ENCODE measurements around the gene FAR2. TPM values are rescaled to one million over a fixed set of nuclear protein-coding genes. Genes with fewer than 3 reads are reported as not detected.

The FAR2 gene
- total RNA-seq, 6 experiments from 2014 or later, result 0.17 to 14.0 (median 8.5) TPM

DNA sequence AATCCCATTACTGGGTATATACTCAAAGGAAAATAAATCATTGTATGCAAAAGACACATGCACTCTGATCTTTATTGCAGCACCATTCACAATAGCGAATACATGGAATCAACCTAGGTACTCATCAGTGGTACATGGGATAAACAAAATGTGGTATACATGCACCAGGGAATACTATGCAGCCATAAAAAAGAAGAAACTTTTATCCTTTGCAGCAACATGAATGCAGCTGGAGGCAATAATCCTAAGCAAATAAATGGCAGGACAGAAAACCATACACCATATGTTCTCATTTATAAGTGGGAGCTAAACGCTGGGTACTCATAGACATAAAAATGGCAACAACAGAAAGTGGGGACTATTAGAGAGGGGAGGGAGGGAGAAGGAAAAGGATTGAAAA is 216.0 kb downstream of the FAR2 start:
- Mint-ChIP-seq H3K27me3 (ENCODE audit: insufficient read depth) (no peaks in the 10 kb centered on the region), H3K9me3 (no peaks in the 10 kb centered on the region), H3K27ac (no peak overlapping the region), H3K4me3 (no peak overlapping the region), H3K36me3 (ENCODE audit: low read depth) (peaks cover 29% of the 10 kb centered on the region), H3K4me1 (ENCODE audit: low read depth) (no peaks in the 10 kb centered on the region)
- TF ChIP-seq, protein P1, sequence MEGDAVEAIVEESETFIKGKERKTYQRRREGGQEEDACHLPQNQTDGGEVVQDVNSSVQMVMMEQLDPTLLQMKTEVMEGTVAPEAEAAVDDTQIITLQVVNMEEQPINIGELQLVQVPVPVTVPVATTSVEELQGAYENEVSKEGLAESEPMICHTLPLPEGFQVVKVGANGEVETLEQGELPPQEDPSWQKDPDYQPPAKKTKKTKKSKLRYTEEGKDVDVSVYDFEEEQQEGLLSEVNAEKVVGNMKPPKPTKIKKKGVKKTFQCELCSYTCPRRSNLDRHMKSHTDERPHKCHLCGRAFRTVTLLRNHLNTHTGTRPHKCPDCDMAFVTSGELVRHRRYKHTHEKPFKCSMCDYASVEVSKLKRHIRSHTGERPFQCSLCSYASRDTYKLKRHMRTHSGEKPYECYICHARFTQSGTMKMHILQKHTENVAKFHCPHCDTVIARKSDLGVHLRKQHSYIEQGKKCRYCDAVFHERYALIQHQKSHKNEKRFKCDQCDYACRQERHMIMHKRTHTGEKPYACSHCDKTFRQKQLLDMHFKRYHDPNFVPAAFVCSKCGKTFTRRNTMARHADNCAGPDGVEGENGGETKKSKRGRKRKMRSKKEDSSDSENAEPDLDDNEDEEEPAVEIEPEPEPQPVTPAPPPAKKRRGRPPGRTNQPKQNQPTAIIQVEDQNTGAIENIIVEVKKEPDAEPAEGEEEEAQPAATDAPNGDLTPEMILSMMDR (IDR thresholded peaks at IDR 0.05), result no peak
- DNase-seq, result no peak

DNA sequence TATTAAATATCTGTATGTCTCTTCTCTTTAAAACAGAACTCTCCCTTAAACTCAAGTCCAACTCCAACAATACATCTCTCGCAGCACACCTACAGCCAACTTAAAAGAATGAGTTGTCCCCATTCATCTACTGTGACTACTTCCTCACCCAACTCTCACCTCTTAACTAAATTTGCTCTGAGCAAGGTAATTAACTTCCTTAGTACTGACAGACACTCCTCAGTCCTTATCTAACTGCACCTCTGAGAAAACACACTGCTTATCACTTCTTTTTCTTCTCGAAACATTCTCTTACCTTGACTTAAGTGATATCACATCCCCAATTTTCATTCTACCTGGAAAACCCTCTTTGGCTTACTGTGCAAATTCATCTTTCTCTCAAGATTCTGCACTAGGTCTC is 224.9 kb downstream of the FAR2 start:
- H3K4me1 Mint-ChIP-seq (ENCODE audit: low read depth), result peaks cover 6% of the 10 kb centered on the region

DNA sequence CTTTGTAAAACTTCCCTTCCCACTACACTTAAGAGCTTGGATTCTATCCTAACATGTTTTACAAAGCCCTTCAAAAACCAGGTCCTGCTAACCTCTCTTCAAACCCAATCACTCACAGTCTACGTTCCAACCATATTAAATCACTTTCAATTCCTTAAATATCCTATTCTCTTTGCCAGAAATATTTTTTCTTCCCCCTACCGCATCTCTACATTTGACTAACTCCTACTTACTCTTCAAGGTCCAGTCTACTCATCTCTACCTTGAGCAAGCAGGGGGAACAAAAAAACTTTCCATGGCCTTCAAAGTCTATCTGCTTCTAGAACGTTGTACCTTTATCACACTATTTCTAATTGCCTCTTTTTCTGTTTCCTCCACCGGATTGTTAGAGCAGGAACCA is 225.8 kb downstream of the FAR2 start:
- Mint-ChIP-seq H3K36me3 (ENCODE audit: low read depth) (peaks cover 13% of the 10 kb centered on the region; the same call in 1 of the 2 replicates), H3K9me3 (no peaks in the 10 kb centered on the region), H3K4me3 (no peak overlapping the region), H3K27ac (no peak overlapping the region), H3K4me1 (ENCODE audit: low read depth) (peaks cover 15% of the 10 kb centered on the region), H3K27me3 (ENCODE audit: insufficient read depth) (no peaks in the 10 kb centered on the region)
- TF ChIP-seq, protein P1 (IDR thresholded peaks at IDR 0.05), result no peak
- DNase-seq, result no peak

More for the DNA sequence above, 224.9 kb downstream of the FAR2 start:
- Mint-ChIP-seq H3K36me3 (ENCODE audit: low read depth) (peaks cover 13% of the 10 kb centered on the region; the same call in 1 of the 2 replicates), H3K9me3 (no peaks in the 10 kb centered on the region), H3K27me3 (ENCODE audit: insufficient read depth) (no peaks in the 10 kb centered on the region), H3K4me3 (no peak overlapping the region), H3K27ac (no peak overlapping the region)
- TF ChIP-seq, protein P1 (IDR thresholded peaks at IDR 0.05), result no peak
- DNase-seq, result no peak

DNA sequence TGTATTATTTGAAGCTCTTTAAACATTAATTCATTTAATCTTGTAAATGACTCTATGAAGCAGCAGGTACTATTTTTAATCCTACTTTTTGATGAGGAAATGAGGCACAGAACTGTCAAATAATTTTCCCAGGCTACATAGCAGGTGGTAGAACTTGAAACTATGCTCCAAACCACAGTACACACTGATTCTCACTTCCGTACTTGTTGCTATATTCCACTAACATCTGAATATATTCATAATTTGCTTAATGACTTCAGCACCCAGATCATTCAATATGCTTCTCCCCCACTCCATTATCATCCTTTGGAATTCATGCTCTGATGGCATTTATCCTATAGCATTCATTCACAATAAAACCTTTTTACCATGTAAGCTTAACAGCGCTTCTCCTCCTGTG is 227.0 kb downstream of the FAR2 start:
- Mint-ChIP-seq H3K4me1 (ENCODE audit: low read depth) (peaks cover 19% of the 10 kb centered on the region), H3K9me3 (no peaks in the 10 kb centered on the region), H3K27ac (no peak overlapping the region), H3K27me3 (ENCODE audit: insufficient read depth) (peaks cover 2% of the 10 kb centered on the region), H3K36me3 (ENCODE audit: low read depth) (peaks cover 13% of the 10 kb centered on the region; the same call in 1 of the 2 replicates), H3K4me3 (no peak overlapping the region)
- no peak for DNase-seq
- TF ChIP-seq, protein P1 (IDR thresholded peaks at IDR 0.05), result no peak

DNA sequence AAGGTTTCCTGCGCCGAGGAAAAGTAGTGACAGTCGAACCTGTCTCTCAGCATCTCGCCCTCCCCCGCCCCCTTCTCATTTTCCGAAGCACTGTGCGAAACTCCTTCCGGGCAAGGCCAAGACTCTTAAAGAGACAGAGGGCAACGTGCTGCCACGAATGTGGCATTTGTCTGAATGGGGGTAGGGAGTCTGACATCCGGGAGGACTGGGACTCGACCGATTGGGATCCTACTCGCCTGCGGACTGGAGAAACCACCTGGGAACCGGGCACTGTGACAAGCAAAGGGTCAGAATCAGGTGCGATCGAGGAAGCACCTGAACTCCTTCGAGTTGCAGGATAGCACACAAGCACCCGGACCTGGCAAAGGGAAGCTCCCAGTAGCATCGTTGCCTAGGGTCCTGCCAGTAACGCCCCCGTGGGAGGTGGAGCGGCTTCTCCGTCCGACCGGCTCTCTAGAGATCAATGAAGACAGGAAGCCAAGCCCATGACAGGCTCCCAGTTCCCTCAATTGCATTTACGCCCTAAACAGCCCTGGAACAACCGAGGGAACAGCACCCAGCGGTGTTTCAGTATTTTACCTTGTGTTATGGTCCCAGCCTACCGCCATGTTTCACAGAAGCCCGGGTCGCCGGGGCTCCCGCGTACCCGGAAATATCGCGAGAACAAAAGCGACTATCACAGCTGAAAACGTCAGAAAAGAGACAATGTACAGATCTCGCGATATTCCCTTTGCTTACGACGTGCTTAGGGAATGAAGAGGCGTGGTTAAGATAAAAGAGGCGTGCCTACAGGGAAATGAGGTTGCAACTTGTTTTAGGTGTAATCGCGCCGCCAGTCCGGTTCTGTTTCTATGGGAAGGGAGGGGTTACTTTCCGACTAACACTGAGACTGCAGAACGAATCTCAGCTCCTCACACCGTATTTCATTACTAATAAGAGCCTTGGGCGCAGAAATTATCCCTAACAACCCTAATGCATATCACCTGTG is 231.8 kb downstream of the FAR2 start, which contains the start of gene ERGIC2:
TSS of gene ERGIC2 (minus strand) at position 637 of the 988 bp plus-strand sequence. CDS start 9,539 bp downstream, outside the sequence.
- TF ChIP-seq, protein P1 (IDR thresholded peaks at IDR 0.05), result no peak
- H3K36me3 Mint-ChIP-seq (ENCODE audit: low read depth), result peaks cover 13% of the 10 kb centered on the region; the same call in 1 of the 2 replicates
- peak within 1 kb of the TSS; percentile 92 for H3K27ac Mint-ChIP-seq
- H3K27me3 Mint-ChIP-seq (ENCODE audit: insufficient read depth), result peaks cover 6% of the 10 kb centered on the region
- H3K9me3 Mint-ChIP-seq, result no peaks in the 10 kb centered on the region
- DNase-seq, result peak; percentile 99
- H3K4me1 Mint-ChIP-seq (ENCODE audit: low read depth), result peaks cover 28% of the 10 kb centered on the region
- peak within 1 kb of the TSS; percentile 95 for H3K4me3 Mint-ChIP-seq

Measured in HFFc6 (cell line).